WTC11 (cell line): Measurements from ENCODE around the gene MUC6. TPM values are rescaled to one million over a fixed set of nuclear protein-coding genes. Genes with fewer than 3 reads are reported as not detected.

Experiments
- ATAC-seq: fragments of 200-7000 bp; cut with Tn5 transposase; 2 replicates; pipeline ENCODE4 v1.10.0; 2021; ENCODE audit warnings: mild to moderate bottlenecking, moderate library complexity
- CTCF ChIA-PET: fragments of 300-600 bp; sonication (Branson Sonifier 250); formaldehyde crosslinking; loops from one replicate; lab custom pipeline; 2021; ENCODE audit warnings: antibody characterized with exemption; lab: Charles Lee
- POLR2A ChIA-PET: fragments of 350-600 bp; sonication (Branson Sonifier 250); formaldehyde crosslinking; loops from one replicate; lab custom pipeline; 2021; ENCODE audit warnings: antibody characterized with exemption; lab: Charles Lee
- DNase-seq: peaks from one replicate; pipeline ENCODE4 v3.0.0; 2021; ENCODE audit warnings: low spot score
- H3K27ac Mint-ChIP-seq: 2 replicates; pipeline ENCODE4 v1.8.0; 2021; ENCODE audit warnings: mixed read lengths
- H3K27me3 Mint-ChIP-seq: 2 replicates; pipeline ENCODE4 v1.8.0; 2021; ENCODE audit warnings: low read depth, mild to moderate bottlenecking, moderate library complexity, mixed read lengths
- H3K36me3 Mint-ChIP-seq: 2 replicates; pipeline ENCODE4 v1.8.0; 2021; ENCODE audit warnings: mixed read lengths
- H3K4me1 Mint-ChIP-seq: 2 replicates; pipeline ENCODE4 v1.8.0; 2022; ENCODE audit warnings: mixed read lengths
- H3K4me3 Mint-ChIP-seq: 2 replicates; pipeline ENCODE4 v1.8.0; 2021; ENCODE audit warnings: mild to moderate bottlenecking, moderate library complexity, mixed read lengths
- H3K9me3 Mint-ChIP-seq: 2 replicates; pipeline ENCODE4 v1.8.0; 2021; ENCODE audit warnings: mixed read lengths
- ARID4B ChIP-seq: sonication (generic); formaldehyde crosslinking; IDR thresholded peaks from 2 replicates; pipeline ENCODE4 v1.8.0; 2023; ENCODE audit warnings: missing genetic modification reagents, mild to moderate bottlenecking, borderline replicate concordance
- GTF2I ChIP-seq: fragments of 250-450 bp; sonication (Bioruptor Pico); conservative IDR thresholded peaks from 2 replicates; pipeline ENCODE4 v1.4.0; 2021; ENCODE audit warnings: mild to moderate bottlenecking
- HMGA2 ChIP-seq: fragments of 250-450 bp; sonication (Bioruptor Pico); IDR thresholded peaks from 2 replicates; pipeline ENCODE4 v1.4.0; 2021; ENCODE audit warnings: mild to moderate bottlenecking, moderate library complexity
- JUN ChIP-seq: sonication (generic); formaldehyde crosslinking; IDR thresholded peaks from 2 replicates; pipeline ENCODE4 v1.8.0; 2023; ENCODE audit warnings: mild to moderate bottlenecking, missing genetic modification reagents
- MLX ChIP-seq: sonication (generic); formaldehyde crosslinking; IDR thresholded peaks from 2 replicates; pipeline ENCODE4 v1.8.1; 2023; ENCODE audit warnings: mild to moderate bottlenecking, missing genetic modification reagents, moderate library complexity
- MXD4 ChIP-seq: fragments of 250-450 bp; sonication (Bioruptor Pico); IDR thresholded peaks from 2 replicates; pipeline ENCODE4 v1.8.0; 2021; ENCODE audit warnings: mild to moderate bottlenecking, moderate library complexity, borderline replicate concordance
- NR3C1 ChIP-seq: sonication (generic); formaldehyde crosslinking; conservative IDR thresholded peaks from 2 replicates; pipeline ENCODE4 v1.8.1; 2023; ENCODE audit warnings: low read depth, mild to moderate bottlenecking, missing genetic modification reagents
- TP53 ChIP-seq: sonication (generic); formaldehyde crosslinking; IDR thresholded peaks from 2 replicates; pipeline ENCODE4 v1.8.1; 2023; ENCODE audit warnings: mild to moderate bottlenecking, missing genetic modification reagents
- ZNF232 ChIP-seq: sonication (generic); formaldehyde crosslinking; IDR thresholded peaks from 2 replicates; pipeline ENCODE4 v1.8.0; 2022; ENCODE audit warnings: mild to moderate bottlenecking, missing genetic modification reagents
- ZNF532 ChIP-seq: fragments of 250-450 bp; sonication (Bioruptor Pico); IDR thresholded peaks from 2 replicates; pipeline ENCODE4 v1.9.0; 2021; ENCODE audit warnings: mild to moderate bottlenecking, borderline replicate concordance
- total RNA-seq: library from RNA; stranded (reverse); gene quantifications from 3 replicates; pipeline ENCODE4 v1.2.3, GENCODE V29; 2021
- TF ChIP-seq, protein P1 (sequence below): sonication (generic); formaldehyde crosslinking; IDR thresholded peaks from 2 replicates; pipeline ENCODE4 v1.8.1; 2022; ENCODE audit warnings: mild to moderate bottlenecking, missing genetic modification reagents, moderate library complexity, borderline replicate concordance

The MUC6 gene
- total RNA-seq, 1 experiment from 2014 or later: 0.13 TPM

DNA sequence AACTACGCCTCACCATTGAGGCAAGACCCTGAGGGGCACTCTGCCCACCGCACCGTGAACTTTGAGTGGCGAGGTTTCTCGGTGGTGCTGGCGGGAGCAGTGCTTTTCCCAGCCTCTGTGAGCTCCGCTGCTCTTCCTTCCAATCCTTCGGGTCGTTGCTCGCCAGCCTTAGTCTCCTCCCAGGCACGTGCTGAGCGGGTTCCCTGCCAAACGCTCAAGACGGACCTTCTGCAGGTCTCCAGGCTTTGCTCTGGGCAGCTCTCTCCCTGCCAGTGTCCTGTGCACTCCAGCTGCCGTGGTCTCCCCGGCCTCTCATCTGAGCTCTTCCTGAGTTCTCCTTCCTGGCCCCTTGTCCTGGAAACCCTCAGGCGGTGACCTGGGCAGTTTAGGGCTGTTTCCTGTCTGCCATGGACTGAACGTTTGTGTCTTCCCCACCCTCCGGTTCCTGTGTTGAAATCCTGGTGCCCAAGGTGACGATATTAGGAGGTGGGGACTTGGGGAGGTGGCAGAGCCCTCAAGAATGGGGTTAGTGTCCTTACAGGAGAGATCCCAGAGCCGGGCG, 11.2 kb upstream of the MUC6 start:
- no peak overlapping the region for H3K27ac Mint-ChIP-seq
- peaks cover 6% of the 10 kb centered on the region for H3K9me3 Mint-ChIP-seq
- no peaks in the 10 kb centered on the region for H3K4me1 Mint-ChIP-seq
- peaks cover 3% of the 10 kb centered on the region; the same call in 1 of the 2 replicates for H3K27me3 Mint-ChIP-seq
- H3K36me3 Mint-ChIP-seq: no peaks in the 10 kb centered on the region
- CTCF ChIA-PET: interaction anchor here (1.5 to 1.9 kb wide), 3 partner anchors 103 to 153 kb away, joined by 5 to 7 read pairs (median 5); no protein-coding TSS in a partner anchor
- POLR2A ChIA-PET: no interaction called here
- DNase-seq: no peak
- TF ChIP-seq NR3C1 (no peak), MXD4 (CRISPR knock-in tag) (no peak), ZNF232 (CRISPR knock-in tag) (no peak)
- TF ChIP-seq, all 79 proteins: peak for 0
- no peak overlapping the region for H3K4me3 Mint-ChIP-seq
- no peak for ATAC-seq

DNA sequence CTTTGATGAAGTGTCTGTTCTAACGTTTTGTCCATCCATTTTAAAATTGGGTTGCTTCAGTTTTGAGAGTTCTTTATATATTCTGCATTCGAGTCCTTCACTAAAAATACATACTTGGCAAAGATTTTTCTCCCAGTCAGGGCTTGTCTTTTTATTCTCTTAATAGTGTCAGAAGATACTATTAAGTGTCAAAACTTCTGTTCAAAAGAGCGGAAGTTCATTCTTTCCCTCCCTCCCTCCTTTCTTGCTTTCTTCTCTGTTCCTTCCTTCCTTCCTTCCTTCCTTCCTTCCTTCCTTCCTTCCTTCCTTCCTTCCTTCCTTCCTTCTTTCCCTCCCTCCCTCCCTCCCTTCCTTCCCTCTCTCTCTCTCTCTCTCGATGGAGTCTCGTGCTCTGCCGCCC, 7.6 kb upstream of the MUC6 start:
- H3K9me3 Mint-ChIP-seq: peaks cover 6% of the 10 kb centered on the region
- no peak for ATAC-seq
- no peaks in the 10 kb centered on the region for H3K36me3 Mint-ChIP-seq
- no peak overlapping the region for H3K27ac Mint-ChIP-seq
- H3K27me3 Mint-ChIP-seq: peaks cover 3% of the 10 kb centered on the region; the same call in 1 of the 2 replicates
- CTCF ChIA-PET: no interaction called here
- H3K4me1 Mint-ChIP-seq: no peaks in the 10 kb centered on the region
- TF ChIP-seq MLX (CRISPR knock-in tag) (no peak), HMGA2 (CRISPR knock-in tag) (no peak), ARID4B (CRISPR knock-in tag) (no peak), GTF2I (CRISPR knock-in tag) (no peak), TP53 (CRISPR knock-in tag) (no peak), ZNF532 (CRISPR knock-in tag) (no peak), JUN (no peak)
- TF ChIP-seq, protein P1, sequence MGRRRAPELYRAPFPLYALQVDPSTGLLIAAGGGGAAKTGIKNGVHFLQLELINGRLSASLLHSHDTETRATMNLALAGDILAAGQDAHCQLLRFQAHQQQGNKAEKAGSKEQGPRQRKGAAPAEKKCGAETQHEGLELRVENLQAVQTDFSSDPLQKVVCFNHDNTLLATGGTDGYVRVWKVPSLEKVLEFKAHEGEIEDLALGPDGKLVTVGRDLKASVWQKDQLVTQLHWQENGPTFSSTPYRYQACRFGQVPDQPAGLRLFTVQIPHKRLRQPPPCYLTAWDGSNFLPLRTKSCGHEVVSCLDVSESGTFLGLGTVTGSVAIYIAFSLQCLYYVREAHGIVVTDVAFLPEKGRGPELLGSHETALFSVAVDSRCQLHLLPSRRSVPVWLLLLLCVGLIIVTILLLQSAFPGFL: no peak
- TF ChIP-seq, all 79 proteins: peak for 0
- DNase-seq: no peak
- H3K4me3 Mint-ChIP-seq: no peak overlapping the region
- POLR2A ChIA-PET: no interaction called here
